ENCODE results near the gene ANKH.
A peak's percentile ranks its signal among the peaks of the same experiment; 100 is the strongest.

The ANKH gene

GRCh38 chr5:14873790-14874189, 2.2 kb upstream of the ANKH start:
- no peak overlapping the region for H3K4me3 ChIP-seq (ENCODE audit: low read length)
- DNase-seq (ENCODE audit: low read depth): no peak
- no peak for TF ChIP-seq CTCF (conservative IDR thresholded peaks at IDR 0.05; ENCODE audit: low read depth, low read length)

- DNase-seq (ENCODE audit: low read depth): no peak
- no peak for TF ChIP-seq CTCF (conservative IDR thresholded peaks at IDR 0.05; ENCODE audit: low read depth, low read length)
- H3K4me3 ChIP-seq (ENCODE audit: low read length): no peak overlapping the region
These were observed 1.5 kb upstream of the ANKH start for GRCh38 chr5:14873093-14873492.

GRCh38 chr5:14872070-14872989, 752 bp upstream of the ANKH start:
- peak overlapping the region; percentile 57 for H3K4me3 ChIP-seq (ENCODE audit: low read length)
- DNase-seq (ENCODE audit: low read depth): no peak
- no peak for TF ChIP-seq CTCF (conservative IDR thresholded peaks at IDR 0.05; ENCODE audit: low read depth, low read length)

- DNase-seq (ENCODE audit: low read depth): no peak
- TF ChIP-seq CTCF (conservative IDR thresholded peaks at IDR 0.05; ENCODE audit: low read depth, low read length): no peak
- peak overlapping the region; percentile 66 for H3K4me3 ChIP-seq (ENCODE audit: low read length)
These were observed 1.0 kb downstream of the ANKH start for GRCh38 chr5:14870337-14871213.

- TF ChIP-seq CTCF (conservative IDR thresholded peaks at IDR 0.05; ENCODE audit: low read depth, low read length): no peak
- DNase-seq (ENCODE audit: low read depth): no peak
- H3K4me3 ChIP-seq (ENCODE audit: low read length): no peak overlapping the region
These were observed 1.9 kb downstream of the ANKH start for GRCh38 chr5:14869668-14870164.

- DNase-seq (ENCODE audit: low read depth): no peak
- TF ChIP-seq CTCF (conservative IDR thresholded peaks at IDR 0.05; ENCODE audit: low read depth, low read length): no peak
These were observed 2.3 kb downstream of the ANKH start for GRCh38 chr5:14869233-14869632.

More at GRCh38 chr5:14869233-14869632, 2.3 kb downstream of the ANKH start:
- H3K4me3 ChIP-seq (ENCODE audit: low read length): no peak overlapping the region
